Measurements from ENCODE around the gene CLEC16A.
"Not testable (repeated sequence)": the region's sequence is repeated elsewhere in the genome, so short reads cannot be mapped to it uniquely, and the experiment has no call there.

The CLEC16A gene

DNA sequence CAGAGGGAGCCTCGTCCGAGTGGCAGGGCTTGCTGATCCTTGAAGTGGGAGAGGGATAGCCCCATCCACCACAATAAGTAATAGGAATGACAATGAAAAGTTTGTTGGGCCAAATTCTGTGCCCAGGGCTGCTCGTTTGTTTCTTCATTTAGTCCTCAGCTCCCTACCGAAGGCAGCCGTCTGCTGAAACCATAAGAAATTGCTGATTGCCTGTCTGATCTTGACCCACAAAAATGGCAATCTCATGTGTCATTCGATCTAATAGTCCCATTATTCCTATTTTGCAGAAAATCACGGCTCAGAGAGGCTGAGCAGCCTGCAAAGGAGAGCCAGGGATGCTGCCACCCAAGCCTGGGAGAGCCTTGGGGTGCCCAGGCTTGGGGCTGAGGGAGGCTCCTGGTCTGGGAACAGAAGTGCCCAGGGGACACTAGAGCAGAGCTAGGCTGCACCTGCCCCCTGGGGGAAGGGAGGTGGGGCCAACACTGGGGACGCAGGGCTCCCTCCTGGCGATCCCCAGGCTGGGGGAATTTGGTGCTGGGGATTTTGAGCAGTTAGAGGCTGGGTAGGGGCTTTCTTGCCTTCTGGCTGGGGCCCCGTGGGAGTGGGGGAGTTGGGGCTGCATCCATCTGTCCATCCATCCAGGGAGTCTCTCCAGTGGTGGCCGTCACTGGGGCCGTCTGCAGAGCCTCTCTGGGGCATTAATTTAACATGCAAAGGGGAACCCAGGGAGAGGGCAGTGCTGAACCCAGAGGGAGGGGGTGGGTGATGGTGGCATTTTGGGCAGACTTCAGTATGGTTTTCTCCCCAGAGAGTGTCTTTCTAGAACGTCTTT is 258.1 kb downstream of the CLEC16A start:
- no peak for DNase-seq (ENCODE audit: low read depth in 3 of 3)

DNA sequence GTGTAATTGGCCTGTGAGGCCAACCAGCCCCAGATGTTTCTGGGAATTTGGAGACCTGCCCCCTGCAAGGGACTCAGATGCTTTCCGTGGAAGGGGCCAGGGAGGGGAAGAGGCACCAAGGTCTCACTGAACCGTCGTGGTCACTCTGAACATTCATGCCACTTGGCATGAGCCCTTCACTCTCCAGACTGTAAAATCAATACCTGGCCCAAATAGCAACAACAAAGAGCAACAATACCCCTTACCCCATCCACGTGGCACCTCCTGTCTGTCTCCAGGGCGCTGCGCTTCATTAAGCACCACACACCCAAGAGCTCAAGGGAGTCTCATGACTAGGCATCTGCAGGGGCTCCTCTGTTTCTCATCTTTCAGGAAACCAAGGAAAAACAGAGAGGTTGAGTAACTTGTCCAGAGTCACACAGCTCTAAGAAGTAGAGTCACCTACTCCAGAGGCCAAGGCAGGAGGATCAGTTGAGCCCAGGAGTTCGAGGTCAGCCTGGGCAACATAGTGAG is 258.8 kb downstream of the CLEC16A start:
- no peak for DNase-seq (ENCODE audit: low read depth in 3 of 3)

DNA sequence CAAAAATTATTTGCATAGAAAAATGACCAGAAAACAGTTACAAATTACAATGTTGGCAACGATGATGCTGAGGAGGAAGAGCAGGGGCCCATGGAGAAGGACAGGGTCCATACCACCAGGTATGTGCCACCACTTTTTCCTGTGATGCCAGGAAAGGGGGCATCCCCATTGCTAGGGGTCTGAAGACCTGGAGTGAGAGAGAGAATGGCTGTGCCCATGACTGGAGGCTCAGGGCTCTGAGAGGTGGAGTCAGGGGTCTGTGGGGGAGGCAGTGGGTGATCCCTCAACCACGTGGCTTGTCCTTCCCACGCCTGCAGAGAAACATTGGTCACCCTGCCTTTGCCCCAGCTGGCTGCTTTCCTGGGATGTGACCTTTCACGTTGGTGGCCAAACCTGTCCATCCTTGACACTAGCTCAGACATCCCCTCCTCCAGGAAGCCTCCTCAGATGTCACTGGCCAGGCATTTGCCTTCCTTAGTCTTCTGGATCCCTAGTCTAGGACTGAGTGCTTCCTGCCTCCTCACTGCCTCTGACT is 260.2 kb downstream of the CLEC16A start:
- no peak for DNase-seq (ENCODE audit: low read depth in 3 of 3)

DNA sequence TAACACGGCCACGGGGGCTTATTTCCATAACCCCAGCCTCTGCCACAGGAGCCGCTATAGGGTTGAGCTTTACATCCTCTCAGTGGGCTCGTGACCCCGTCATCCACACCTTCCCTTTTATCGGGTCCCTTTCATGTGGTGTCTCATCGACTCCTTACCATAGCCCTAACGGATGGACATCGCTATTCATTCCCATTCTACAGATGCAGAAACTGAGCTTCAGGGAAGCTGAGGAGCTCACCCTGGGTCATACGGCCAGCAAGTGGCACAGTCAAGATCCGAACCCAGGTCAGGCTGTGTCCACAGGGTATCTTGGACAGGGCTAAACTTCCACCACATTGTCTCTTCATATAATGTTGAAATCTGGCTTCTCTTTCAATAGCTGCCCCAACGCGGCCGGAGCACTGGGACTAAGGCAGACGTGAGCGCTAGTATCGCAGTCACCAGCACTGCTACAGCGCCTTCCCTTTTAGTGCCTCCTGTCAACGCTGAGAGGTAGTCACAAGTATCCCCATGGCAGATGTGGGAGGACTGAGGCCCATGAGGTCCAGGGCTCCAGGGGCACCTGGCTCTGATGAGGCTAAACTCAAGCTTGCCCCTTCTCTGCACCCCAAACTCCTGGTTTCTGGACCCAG is 260.8 kb downstream of the CLEC16A start:
- no peak for DNase-seq (ENCODE audit: low read depth in 3 of 3)

DNA sequence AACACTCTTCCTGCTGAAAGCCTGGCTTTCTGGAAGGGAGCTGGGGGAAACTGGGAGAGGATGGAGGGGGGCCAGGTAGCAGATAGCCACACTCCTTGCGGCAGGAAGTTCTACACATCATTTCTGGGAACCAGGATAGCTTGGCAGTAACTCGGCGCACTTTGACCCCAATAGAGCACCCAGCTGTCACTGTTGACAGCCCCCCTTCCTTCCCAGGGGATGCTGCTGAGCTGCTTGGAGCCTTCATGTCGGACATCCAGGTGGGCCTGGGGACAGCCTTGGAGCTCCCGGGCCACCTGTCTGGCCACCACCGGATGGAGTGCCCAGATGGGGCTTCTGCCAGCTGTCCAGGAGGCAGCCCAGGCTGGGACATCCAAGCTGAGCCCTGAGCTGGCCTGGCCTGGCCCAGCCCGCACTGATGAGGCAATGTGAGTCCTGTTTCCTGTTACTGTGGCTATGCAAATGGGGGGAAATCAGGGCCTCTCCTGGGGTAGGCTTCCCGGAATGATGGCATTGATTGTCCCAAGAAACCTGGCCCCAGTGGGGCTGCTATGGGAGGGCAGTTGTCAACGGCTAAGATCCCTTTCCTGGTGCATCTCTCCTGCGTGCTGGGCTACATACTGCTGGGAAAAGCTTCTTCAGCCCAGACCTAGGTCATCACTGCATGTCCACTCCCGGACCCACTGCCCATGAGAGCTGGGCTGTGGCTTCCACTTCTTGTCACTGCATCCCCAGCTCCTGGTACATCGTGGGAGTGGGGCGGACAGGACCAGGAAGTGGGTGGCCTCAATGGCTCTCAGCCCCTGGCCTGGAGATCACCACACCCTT is 261.6 kb downstream of the CLEC16A start:
- DNase-seq (ENCODE audit: low read depth in 3 of 3): no peak

DNA sequence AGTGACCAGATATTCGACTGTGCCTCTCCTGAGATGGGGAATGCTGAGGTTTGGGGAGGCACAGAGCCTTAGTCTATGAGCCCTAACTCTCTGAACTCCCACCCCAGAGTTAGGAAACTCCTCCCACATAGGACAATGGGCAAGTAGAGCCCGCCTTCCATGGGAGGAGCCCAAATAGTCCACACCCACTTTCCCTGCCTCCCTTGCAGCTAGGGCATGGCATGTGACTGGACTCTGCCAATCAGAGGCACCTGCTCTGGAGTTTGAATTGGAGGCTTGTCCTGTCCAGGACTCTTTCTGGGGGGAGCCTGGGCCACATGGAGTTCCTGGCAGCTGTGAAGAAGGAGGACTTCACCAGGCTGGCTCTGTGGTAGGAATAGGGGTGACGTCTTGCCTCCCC is 263.3 kb downstream of the CLEC16A start:
- DNase-seq (ENCODE audit: low read depth in 3 of 3): no peak

DNA sequence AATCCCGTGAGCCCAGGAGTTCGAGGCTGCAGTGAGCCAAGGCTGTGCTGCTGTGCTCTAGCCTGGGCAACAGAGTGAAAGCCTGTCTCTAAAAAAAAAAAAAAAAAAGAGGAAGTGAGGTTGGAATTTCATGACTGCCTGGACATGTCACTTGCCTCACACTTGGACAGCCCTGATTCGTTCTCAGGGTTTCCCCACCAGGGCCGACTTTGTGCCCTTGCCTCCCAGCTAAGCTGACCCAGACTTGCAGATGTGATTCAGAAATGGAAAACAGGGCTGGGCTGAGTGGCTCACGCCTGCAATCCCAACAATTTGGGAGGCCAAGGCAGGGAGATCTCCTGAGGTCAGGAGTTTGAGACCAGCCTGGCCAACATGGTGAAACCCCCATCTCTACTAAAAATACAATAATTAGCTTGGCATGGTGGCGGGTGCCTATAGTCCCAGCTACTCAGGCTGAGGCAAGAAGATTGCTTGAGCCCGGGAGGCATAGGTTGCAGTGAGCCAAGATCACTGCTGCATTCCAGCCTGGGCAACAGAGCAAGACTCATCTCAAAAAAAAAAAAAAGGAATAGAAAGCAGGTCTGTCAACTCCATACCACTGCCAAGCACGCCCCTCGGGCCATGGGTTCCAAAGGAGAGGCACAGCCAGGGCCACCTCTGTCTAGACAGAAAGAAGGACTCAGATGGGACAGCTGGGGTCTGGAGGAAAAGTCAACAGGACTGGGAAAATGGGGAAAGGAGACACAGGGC is 264.7 kb downstream of the CLEC16A start:
- no peak for DNase-seq (ENCODE audit: low read depth in 3 of 3)

DNA sequence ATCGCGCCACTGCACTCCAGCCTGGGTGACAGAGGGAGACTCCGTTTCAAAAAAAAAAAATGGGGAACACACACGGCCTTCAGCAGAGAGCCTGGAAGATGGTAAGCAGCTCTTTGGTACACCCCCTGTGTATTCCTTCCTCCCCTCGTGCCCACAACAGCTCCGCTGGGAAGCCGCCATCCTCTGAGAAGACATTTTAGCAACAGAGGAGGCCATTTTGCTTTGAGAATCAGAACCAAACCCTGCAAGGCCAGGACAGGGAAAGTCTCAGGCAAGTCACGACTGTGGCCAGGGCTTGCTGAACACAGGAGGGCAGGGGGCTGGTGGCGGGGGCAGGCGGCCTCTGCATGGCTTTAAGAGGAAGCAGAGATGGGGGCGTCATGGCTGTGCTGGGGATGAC is 265.9 kb downstream of the CLEC16A start:
- no peak for DNase-seq (ENCODE audit: low read depth in 3 of 3)

DNA sequence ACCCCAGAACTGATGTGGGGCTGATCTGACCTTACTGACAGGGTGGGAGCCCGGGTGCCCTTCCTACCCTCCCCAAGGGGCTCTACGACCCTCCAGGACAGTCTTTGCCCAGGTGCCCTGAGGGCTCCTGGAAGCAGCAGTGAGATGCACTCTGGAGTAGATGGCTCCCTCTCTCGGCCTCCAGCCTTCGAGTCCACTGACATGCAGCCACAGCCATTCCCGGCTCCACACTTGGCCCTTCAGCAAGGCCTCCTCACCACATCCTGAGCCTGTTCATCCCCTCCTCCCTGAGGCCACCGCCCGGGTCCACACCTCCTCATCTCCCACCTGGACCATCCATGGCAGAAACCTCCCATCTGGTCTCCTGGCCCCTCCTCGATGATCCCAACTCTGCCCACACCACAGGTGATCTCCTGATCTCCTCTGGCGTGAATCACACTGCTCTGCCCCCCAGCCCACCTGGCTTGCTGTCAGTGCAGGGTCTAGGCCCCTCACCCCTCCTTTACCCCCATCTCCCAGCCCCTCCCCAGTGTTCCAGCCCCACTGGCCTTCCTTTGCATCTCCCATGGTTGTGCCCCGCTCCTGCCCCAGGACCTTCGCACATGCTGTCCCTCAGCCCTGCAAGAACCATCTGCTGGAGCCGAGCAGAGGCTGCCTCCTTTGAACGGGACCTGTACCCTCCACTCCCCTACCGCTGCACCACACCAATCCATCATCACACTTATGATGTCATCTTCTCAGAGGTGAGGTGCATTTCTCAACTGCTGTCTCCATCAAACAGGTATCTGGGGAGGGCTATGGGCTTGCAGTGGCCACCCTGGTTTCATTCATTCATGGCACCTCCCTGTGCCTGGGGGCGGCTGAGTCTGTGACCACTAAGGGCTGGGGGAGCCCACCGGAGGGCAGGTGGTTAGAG is 267.0 kb downstream of the CLEC16A start:
- no peak for DNase-seq (ENCODE audit: low read depth in 3 of 3)

DNA sequence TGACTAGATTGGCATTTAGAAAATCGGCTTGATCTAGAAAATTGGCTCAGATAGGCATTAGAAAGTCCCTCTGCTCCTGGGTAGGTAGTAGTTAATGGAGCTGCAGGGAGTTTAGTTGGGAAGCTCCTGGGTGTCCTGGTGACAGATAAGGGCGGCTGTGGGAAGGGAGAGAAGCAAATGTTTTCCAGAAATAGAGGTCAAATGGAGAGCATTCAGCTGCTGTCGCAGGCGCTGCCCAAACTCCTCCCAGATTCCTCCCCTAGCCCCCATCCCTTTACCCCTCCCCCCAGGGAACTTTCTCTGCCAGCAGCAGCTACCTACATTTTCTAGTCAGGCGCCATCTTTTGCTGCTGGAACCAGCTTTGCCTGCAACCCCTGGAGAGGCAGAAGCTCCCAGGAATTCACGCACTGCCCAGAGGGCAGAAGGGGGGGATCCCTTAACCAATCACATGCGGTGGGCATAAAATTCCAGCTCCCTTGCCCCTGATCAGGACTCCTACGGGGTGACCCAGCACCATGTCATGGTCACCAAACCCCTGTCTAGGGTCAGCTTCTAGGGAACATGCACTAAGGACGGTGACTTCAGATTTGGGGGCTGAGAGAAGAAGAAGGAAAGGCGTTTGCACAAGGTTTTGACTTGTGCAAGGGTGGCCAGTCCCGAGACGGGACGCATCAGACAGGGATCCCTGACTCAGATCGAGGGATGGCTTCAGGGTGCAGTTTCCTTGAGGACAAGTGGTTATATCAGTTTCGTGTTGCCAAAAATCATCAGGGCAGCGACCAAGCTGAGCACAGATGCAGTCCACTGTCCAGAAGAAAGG is 267.8 kb downstream of the CLEC16A start:
- DNase-seq (ENCODE audit: low read depth in 3 of 3): no peak

DNA sequence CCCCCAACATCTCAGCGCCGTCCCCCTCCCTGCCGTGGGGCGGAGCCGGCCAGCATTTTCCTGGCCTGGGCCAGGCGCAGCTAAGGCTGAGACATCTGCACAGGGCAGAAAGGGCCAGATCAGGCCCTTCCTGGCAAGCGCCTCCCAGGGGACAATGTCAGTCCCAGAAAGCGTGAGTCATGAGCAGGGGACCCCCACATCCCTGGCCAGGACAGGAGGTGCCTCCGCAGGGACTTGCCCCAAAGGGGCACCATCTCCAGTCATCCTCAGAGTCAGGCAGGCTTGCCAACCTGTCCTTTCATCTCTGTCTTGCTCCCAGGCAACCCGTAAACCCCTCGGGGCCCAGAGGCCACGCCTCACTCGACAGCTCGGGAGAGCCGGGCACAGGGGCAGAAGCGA is 268.4 kb downstream of the CLEC16A start:
- no peak for DNase-seq (ENCODE audit: low read depth in 3 of 3)

DNA sequence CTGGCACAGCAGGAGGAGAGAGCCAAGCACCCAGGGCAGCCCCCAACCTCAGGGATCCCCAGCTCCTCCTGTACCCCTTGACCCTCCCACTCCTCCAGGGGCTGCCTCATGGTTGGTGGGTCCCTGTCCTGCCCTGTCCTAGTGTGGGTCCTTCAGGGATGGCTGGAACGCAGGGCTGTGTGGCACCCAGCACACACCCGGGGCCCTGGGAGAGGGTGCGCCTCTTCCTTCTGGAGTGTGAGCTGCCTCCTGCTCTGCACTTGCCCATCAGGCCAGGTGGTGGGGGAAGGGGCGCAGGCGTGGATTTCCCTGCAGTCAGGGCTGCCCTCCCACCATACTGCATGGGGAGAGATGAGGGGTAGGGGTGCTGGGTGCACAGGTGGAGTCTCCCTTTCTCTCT is 269.0 kb downstream of the CLEC16A start:
- no peak for DNase-seq (ENCODE audit: low read depth in 3 of 3)

DNA sequence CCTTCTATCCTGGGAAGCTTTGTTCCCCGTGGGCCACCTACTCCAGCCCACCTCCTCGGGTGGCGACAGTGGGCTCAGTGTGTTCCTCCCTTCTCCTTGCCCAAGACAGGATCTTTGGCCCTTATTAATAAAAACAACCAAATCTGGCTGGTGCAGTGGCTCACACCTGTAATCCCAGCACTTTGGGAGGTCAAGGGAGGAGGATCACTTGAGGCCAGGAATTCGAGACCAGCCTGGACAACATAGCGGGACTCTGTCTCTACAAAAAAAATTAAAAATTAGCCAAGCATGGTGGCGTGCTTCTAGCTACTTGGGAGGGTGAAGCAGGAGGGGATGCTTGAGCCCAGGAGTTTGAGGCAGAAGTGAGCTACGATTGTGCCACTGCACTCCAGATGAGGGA is 269.4 kb downstream of the CLEC16A start:
- DNase-seq (ENCODE audit: low read depth in 3 of 3): no peak

DNA sequence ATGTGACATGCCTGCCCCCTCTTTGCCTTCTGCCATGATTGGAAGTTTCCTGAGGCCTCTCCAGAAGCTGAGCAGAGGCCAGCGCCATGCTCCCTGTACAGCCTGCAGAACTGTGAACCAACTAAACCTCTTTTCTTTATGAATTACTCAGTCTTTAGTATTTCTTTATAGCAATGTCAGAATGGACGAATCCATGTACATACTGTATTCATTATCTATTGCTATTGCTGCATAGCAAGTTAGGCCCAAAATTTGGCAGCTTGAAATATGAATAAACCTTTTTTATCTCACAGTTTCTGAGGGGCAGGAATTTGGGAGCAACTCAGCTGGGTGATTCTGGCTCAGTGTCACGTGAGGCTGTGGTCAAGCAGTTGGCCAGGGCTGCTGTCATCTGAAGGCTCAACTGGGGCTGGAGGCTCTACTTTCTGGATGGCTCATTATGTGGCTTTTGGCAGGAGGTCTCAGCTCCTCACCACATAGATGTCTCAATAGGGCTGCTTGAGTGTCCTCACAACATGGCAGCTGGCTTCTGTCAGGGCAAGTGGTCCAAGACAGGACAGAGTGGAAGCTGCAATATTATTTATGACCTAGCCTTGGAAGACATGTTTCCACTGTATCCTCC is 271.7 kb downstream of the CLEC16A start:
- no peak for DNase-seq (ENCODE audit: low read depth in 3 of 3)

DNA sequence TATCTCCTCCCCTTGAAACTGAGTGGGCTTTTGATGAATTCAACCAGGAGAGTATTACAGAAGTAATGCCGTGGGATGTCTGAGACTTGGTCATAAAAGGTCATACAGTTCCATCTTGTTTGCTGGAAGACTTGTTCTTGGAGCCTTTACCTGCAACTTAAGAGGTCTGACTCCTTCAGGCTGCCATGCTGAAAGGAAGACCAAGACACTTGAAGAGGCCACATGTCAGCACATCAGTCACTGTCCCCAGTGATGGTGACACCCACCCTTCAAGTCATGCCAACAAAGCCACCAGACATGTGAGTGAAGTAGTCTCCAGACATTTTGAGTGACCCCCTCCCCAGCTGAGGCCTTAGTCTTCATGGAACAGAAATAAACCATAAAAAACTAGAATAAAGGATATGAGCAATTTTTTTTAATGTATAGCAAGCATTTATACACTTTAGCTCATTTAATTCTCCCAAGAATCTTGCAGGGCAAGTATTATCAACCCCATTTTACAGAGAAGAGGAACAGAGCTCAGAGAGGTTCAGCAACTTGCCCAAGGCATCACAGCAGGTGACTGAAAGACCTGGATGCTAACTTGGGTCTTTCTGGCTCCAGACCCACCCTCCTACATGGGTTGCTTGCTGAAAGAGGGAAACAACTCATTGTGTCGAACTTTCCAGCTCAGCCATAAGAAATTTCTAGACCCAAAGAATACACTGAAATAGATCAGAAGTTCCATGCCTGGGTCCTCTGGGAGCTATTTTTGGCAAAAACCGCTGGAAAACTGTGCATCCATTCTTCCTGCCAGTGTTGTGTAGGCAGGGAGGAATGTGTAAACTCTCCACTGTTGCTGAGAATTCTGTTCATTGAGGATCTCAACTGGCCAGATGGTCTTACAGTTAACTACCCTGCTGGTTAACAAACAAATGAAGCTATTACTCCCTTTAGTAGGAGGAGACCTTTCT is 273.6 kb downstream of the CLEC16A start:
- no peak for DNase-seq (ENCODE audit: low read depth in 3 of 3)

DNA sequence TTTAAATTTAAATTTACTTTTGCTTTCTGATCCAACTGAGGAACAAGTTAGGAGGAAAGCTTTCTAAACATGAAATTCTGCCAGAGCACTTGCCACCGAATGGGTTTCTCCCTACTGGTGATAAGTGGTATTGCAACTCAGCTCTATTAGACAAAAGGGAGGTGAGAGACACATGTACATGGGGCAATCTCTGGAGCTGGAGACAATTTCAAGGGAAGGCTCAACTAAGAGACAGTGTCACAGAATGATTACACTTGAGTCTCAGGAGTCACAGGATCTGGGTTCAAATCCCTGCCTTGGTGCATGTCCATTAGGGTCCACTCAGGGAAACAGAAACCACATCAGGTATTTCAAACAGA is 274.2 kb downstream of the CLEC16A start:
- DNase-seq (ENCODE audit: low read depth in 3 of 3): no peak

DNA sequence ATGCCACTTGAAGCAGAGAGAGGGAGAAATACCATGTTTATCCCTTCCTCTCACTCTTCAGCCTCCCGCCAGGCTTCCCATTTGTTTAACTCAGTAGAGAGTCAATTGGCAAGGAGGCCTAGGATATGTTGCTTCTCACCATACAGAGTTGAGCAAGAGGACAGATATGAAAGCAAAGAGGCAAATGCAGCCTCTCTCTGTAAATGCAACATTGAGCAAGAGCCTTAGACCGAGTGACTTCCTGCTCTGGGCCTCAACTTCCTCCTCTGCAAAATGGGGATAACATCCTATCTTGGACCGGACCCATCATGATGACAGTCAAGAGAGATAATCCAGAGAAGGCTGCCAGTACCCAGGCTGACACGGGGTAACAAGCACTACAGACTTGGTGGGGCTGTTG is 274.8 kb downstream of the CLEC16A start:
- DNase-seq (ENCODE audit: low read depth in 3 of 3): no peak

DNA sequence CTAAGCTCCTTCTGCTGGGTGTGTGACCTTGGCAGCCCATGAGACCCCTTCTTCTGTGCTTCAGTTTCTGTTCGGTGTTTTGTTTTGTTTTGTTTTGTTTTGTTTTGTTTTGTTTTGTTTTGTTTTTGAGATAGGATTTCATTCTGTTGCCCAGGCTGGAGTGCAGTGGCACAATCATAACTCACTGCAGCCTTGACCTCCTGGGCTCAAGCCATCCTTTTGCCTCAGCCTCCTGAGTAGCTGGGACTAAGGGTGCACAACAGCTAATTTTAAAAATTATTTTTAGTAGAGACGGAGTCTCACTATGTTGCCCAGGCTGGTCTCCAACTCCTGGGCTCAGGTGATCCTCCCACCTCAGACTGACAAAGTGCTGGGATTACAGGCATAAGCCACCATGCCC is 276.1 kb downstream of the CLEC16A start:
- not testable (repeated sequence) for DNase-seq (ENCODE audit: low read depth in 3 of 3)

Measured in stimulated activated CD4-positive, alpha-beta T cell treated with anti-CD3 and anti-CD28 coated beads, TNF-alpha, amount 100 ng/mL, for 48 hours (primary cell).